Brain microvascular endothelial cell (primary cell): ENCODE measurements around the gene PRRX1.

ENCODE experiments used
- DNase-seq: peaks from one replicate; pipeline ENCODE4 v3.0.0-alpha.2; 2020
- H3K27ac ChIP-seq: fragments of 250-450 bp; sonication (Bioruptor Pico); 2 replicates; pipeline ENCODE4 v1.5.1; 2020; ENCODE audit warnings: mild to moderate bottlenecking, moderate library complexity
- H3K27me3 ChIP-seq: fragments of 250-450 bp; sonication (Bioruptor Pico); replicated peaks from 2 replicates; pipeline ENCODE4 v1.5.1; 2020; ENCODE audit warnings: mild to moderate bottlenecking
- H3K36me3 ChIP-seq: fragments of 250-450 bp; sonication (Bioruptor Pico); replicated peaks from 2 replicates; pipeline ENCODE4 v1.5.1; 2020; ENCODE audit warnings: mild to moderate bottlenecking
- H3K4me3 ChIP-seq: 2 replicates; pipeline ENCODE4 v1.5.1; 2011; ENCODE audit warnings: low read depth, mild to moderate bottlenecking, control low read depth, low read length, moderate library complexity
- in situ Hi-C: cut with HindIII; loops from 2 replicates; pipeline ENCODE4 v1.10.0; 2017; ENCODE audit warnings: low sequenced_read_pairs, low pct_ligation_motif_present
- TF ChIP-seq, protein P1 (sequence below): IDR thresholded peaks from 2 replicates; pipeline ENCODE4 v1.5.1; 2011; ENCODE audit warnings: low read depth, mild to moderate bottlenecking, moderate library complexity, low read length, control low read depth, inconsistent platforms; ENCODE audit errors: missing control alignments

The PRRX1 gene

DNA sequence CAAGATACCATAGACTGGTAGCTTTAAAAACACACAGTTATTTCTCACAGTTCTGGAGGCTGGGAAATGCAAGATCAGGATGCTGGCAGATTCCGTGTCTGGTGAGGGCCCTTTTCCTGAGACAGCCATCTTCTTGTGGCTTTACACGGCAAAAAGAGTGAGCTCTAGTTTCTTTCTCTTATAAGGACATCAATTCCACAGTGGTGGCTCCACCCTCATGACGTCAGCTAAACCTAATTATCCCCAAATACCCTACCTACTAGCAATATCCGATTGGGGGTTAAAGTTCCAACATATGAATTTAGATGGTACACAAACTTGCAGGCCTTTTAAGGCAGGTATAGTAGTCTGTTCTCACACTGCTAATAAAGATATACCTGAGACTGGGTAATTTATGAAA, 77.7 kb downstream of the PRRX1 start:
- Histone ChIP-seq H3K36me3 (no peaks in the 10 kb centered on the region), H3K27ac (no peak overlapping the region), H3K27me3 (no peaks in the 10 kb centered on the region), H3K4me3 (no peak overlapping the region)
- in situ Hi-C loops: no loop called here
- TF ChIP-seq, protein P1, sequence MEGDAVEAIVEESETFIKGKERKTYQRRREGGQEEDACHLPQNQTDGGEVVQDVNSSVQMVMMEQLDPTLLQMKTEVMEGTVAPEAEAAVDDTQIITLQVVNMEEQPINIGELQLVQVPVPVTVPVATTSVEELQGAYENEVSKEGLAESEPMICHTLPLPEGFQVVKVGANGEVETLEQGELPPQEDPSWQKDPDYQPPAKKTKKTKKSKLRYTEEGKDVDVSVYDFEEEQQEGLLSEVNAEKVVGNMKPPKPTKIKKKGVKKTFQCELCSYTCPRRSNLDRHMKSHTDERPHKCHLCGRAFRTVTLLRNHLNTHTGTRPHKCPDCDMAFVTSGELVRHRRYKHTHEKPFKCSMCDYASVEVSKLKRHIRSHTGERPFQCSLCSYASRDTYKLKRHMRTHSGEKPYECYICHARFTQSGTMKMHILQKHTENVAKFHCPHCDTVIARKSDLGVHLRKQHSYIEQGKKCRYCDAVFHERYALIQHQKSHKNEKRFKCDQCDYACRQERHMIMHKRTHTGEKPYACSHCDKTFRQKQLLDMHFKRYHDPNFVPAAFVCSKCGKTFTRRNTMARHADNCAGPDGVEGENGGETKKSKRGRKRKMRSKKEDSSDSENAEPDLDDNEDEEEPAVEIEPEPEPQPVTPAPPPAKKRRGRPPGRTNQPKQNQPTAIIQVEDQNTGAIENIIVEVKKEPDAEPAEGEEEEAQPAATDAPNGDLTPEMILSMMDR: no peak
- DNase-seq: no peak

DNA sequence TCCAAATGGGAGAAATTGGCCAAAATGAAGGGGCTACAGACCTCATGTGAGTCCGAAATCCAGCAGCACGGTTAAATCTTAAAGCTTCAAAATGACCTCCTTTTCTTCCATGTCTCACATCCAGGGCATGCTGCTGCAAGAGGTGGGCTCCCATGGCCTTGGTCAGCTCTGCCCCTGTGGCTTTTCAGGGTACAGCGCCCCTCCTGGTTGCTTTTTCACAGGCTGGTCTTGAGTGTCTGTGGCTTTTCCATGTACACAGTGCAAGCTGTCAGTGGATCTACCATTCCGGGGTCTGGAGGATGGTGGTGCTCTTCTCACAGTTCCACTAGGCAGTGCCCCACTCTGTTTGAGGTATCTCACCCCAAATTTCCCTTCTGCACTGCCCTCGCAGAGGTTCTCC, 78.7 kb downstream of the PRRX1 start:
- Histone ChIP-seq H3K27ac (no peak overlapping the region), H3K36me3 (no peaks in the 10 kb centered on the region), H3K4me3 (no peak overlapping the region), H3K27me3 (no peaks in the 10 kb centered on the region)
- DNase-seq: no peak
- in situ Hi-C loops: no loop called here
- TF ChIP-seq, protein P1: no peak

DNA sequence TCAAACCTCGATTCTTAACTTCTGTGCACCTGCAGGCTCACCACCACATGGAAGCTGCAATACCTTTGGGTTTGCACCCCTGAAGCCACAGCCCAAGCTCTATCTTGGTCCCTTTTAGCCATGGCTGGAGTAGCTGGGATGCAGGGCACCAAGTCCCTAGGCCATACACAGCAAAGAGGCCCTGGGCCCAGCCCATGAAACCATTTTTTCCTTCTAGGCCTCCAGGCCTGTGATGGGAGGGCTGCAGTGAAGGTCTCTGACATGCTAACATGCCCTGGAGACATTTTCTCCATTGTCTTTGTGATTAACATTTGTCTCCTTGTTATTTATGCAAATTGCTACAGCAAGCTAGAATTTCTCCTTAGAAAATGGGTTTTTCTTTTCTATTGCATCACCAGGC, 79.2 kb downstream of the PRRX1 start:
- Histone ChIP-seq H3K27me3 (no peaks in the 10 kb centered on the region), H3K36me3 (no peaks in the 10 kb centered on the region), H3K27ac (no peak overlapping the region), H3K4me3 (no peak overlapping the region)
- TF ChIP-seq, protein P1: no peak
- DNase-seq: no peak
- in situ Hi-C loops: no loop called here

DNA sequence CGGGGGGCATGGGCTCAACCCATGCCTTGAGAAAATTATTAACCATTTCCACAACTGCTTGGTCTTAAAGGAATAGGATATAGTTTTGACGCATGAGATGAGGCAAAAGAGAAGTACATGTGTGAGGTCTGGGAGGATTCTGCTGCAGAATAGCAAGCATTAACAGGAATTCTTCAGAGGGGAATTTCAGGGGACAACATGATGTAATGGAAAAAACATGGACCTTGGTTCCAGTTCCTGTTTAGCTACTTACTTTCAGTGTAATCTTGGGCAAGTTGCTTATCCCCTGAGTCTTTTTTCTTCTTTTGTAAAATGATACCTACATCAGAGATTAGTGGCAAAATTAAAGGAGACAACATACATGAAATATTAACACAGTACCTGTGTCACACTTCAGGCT, 85.6 kb downstream of the PRRX1 start:
- Histone ChIP-seq H3K4me3 (no peak overlapping the region), H3K27me3 (no peaks in the 10 kb centered on the region), H3K27ac (no peak overlapping the region), H3K36me3 (no peaks in the 10 kb centered on the region)
- in situ Hi-C loops: no loop called here
- DNase-seq: no peak
- TF ChIP-seq, protein P1: no peak

DNA sequence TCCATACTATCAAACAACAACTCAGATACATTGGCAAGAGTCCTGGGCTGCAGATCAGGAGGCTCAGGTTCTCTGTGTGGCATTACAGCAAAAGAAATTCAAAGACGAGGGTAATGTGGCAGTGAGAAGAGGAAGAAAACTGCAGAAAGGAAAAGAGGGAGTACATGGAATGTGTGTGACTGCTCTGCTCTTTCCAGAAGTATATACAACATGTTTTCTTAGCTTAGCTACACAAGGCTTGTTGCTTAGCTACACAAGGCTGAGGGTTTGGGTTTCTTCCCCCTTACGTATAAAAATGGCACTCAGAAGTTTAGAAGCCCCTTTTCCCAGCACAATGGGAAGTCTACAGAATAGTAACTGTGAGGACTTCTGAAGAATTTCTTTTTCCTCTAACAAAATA, 86.0 kb downstream of the PRRX1 start:
- Histone ChIP-seq H3K27me3 (no peaks in the 10 kb centered on the region), H3K4me3 (no peak overlapping the region)
- in situ Hi-C loops: loop anchor here (25.0 kb wide), 1 partner anchor 813 kb away; no protein-coding TSS in a partner anchor

DNA sequence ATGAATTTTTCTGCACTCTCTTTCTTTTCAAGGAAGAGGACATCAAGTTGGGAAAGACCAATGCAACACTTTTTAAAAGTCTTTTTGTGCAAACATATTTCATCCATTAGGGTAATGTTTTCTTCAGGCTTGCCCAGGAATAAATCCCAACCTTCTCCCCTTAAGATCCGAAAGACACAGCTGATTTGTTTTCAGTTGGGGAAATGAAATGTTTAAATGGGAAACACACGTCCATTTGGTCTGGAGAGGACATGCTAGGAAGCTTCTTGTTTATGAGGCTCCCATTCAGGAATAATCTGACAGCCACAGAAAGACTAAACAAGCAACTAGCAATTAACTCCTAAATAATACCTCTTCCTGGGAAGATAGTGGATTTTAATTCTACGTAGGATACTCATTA, 91.9 kb downstream of the PRRX1 start:
- in situ Hi-C loops: loop anchor here (25.0 kb wide), 1 partner anchor 818 kb away; no protein-coding TSS in a partner anchor
- H3K27me3 ChIP-seq: no peaks in the 10 kb centered on the region

More for the DNA sequence above, 86.0 kb downstream of the PRRX1 start:
- H3K36me3 ChIP-seq: no peaks in the 10 kb centered on the region
- no peak for DNase-seq
- TF ChIP-seq, protein P1: no peak
- H3K27ac ChIP-seq: no peak overlapping the region

More for the DNA sequence above, 91.9 kb downstream of the PRRX1 start:
- no peak overlapping the region for H3K27ac ChIP-seq
- no peak overlapping the region for H3K4me3 ChIP-seq
- H3K36me3 ChIP-seq: no peaks in the 10 kb centered on the region
- TF ChIP-seq, protein P1: no peak
- DNase-seq: no peak
